A549 (cell line): ENCODE data around the gene DGAT2. TPM values are rescaled to one million over a fixed set of nuclear protein-coding genes. Genes with fewer than 3 reads are reported as not detected.

Experiments used
- ATAC-seq, 2 experiments: fragments of 200-7000 bp in 1 of 2; fragments of >200 bp in 1 of 2; cut with Nextera tagmentation in 1 of 2; cut with Tn5 transposase in 1 of 2; 3 replicates each; pipeline versions ENCODE4 v1.8.0 to v1.9.1; 2018 to 2020; ENCODE audit warnings: mild to moderate bottlenecking in 1 of 2, moderate library complexity in 1 of 2
- CTCF ChIA-PET: fragments of 300-600 bp; sonication (Branson Sonifier 250); formaldehyde crosslinking; extraction: SDS; loops from one replicate; lab custom pipeline; 2021; ENCODE audit warnings: antibody characterized with exemption, inconsistent platforms; lab: Yijun Ruan, JAX
- POLR2A ChIA-PET: fragments of 350-600 bp; formaldehyde crosslinking; extraction: SDS; loops from one replicate; lab custom pipeline; 2021; ENCODE audit warnings: antibody characterized with exemption, inconsistent platforms; lab: Yijun Ruan, JAX
- DNase-seq, 2 experiments: peaks; one replicate each; pipeline versions ENCODE4 v3.0.0 to v3.0.0-alpha.2; 2011 to 2016; ENCODE audit warnings: low read depth in 1 of 2, low spot score in 1 of 2
- FAIRE-seq: peaks from 2 replicates; lab custom pipeline; 2011; peaks lifted over from hg19 to GRCh38; lab: Jason Lieb, UNC
- H3K27ac ChIP-seq, 2 experiments: fragments of >200 bp; sonication (Bioruptor Twin); formaldehyde crosslinking; 3 replicates each; pipeline ENCODE4 v1.5.1; 2016 to 2017
- H3K4me1 ChIP-seq: fragments of >200 bp; sonication (Bioruptor Twin); formaldehyde crosslinking; 3 replicates; pipeline ENCODE4 v1.6.1; 2016
- H3K4me2 ChIP-seq: fragments of >200 bp; sonication (Bioruptor Twin); formaldehyde crosslinking; 3 replicates; pipeline ENCODE4 v1.6.1; 2016
- H3K4me3 ChIP-seq: fragments of >200 bp; sonication (Bioruptor Twin); formaldehyde crosslinking; 3 replicates; pipeline ENCODE4 v1.5.1; 2016
- H3K9me3 ChIP-seq: fragments of >200 bp; sonication (Bioruptor Twin); formaldehyde crosslinking; 3 replicates; pipeline ENCODE4 v1.6.1; 2016
- CBX2 ChIP-seq: fragments of 200-600 bp; sonication (generic); IDR thresholded peaks from 2 replicates; pipeline ENCODE4 v1.6.1; 2016; ENCODE audit warnings: low read depth, mild to moderate bottlenecking, borderline replicate concordance
- CBX8 ChIP-seq: fragments of 200-600 bp; sonication (generic); IDR thresholded peaks from 2 replicates; pipeline ENCODE4 v1.6.1; 2016
- CEBPB ChIP-seq, 2 experiments: fragments of >200 bp in 1 of 2; sonication (Bioruptor Twin) in 1 of 2; formaldehyde crosslinking in 1 of 2; IDR thresholded peaks; 2 replicates each; pipeline ENCODE4 v1.6.1; 2012 to 2016
- CHD4 ChIP-seq: fragments of 200-600 bp; sonication (generic); IDR thresholded peaks from 2 replicates; pipeline ENCODE4 v1.6.1; 2016; ENCODE audit warnings: antibody characterized with exemption, mild to moderate bottlenecking, borderline replicate concordance
- EP300 ChIP-seq, 2 experiments: fragments of >200 bp; sonication (Bioruptor Twin); formaldehyde crosslinking; IDR thresholded peaks; 2 replicates in 1 of 2; 3 replicates in 1 of 2; pipeline ENCODE4 v1.6.1; 2016 to 2017
- FOSB ChIP-seq: fragments of 250-450 bp; sonication (Bioruptor Pico); IDR thresholded peaks from 2 replicates; pipeline ENCODE4 v1.5.0; 2020; ENCODE audit warnings: mild to moderate bottlenecking, moderate library complexity
- FOSL2 ChIP-seq, 2 experiments: fragments of 450-650 bp in 1 of 2; fragments of >200 bp in 1 of 2; sonication (Bioruptor Twin) in 1 of 2; formaldehyde crosslinking; IDR thresholded peaks; 2 replicates each; pipeline versions ENCODE4 v1.5.0 to v1.6.1; 2016 to 2020; ENCODE audit warnings: mild to moderate bottlenecking in 1 of 2, moderate library complexity in 1 of 2
- GATA3 ChIP-seq: IDR thresholded peaks from 2 replicates; pipeline ENCODE4 v1.6.1; 2012; ENCODE audit warnings: borderline replicate concordance
- HEYL ChIP-seq: fragments of 250-450 bp; sonication (Bioruptor Pico); IDR thresholded peaks from 2 replicates; pipeline ENCODE4 v1.8.0; 2021; ENCODE audit warnings: mild to moderate bottlenecking, moderate library complexity
- HOXA7 ChIP-seq: fragments of 250-450 bp; sonication (Bioruptor Pico); IDR thresholded peaks from 2 replicates; pipeline ENCODE4 v1.5.0; 2020; ENCODE audit warnings: mild to moderate bottlenecking, moderate library complexity
- HOXB13 ChIP-seq: fragments of 250-450 bp; sonication (Bioruptor Pico); IDR thresholded peaks from 2 replicates; pipeline ENCODE4 v1.5.0; 2020; ENCODE audit warnings: low read depth, mild to moderate bottlenecking, moderate library complexity
- JUN ChIP-seq, 2 experiments: fragments of >200 bp; sonication (Bioruptor Twin); formaldehyde crosslinking; IDR thresholded peaks; 2 replicates in 1 of 2; 3 replicates in 1 of 2; pipeline ENCODE4 v1.6.1; 2016 to 2017
- KDM1A ChIP-seq: fragments of 200-600 bp; sonication (generic); IDR thresholded peaks from 2 replicates; pipeline ENCODE4 v1.6.1; 2016; ENCODE audit warnings: low read depth, mild to moderate bottlenecking
- MAFK ChIP-seq: fragments of 450-650 bp; IDR thresholded peaks from 2 replicates; pipeline ENCODE4 v1.6.1; 2014; ENCODE audit not compliant: partially characterized antibody
- MYC ChIP-seq: IDR thresholded peaks from 2 replicates; pipeline ENCODE4 v1.6.1; 2012; ENCODE audit warnings: mild to moderate bottlenecking, inconsistent platforms, low read length, improper control_type of control experiment, borderline replicate concordance
- NPAS2 ChIP-seq: fragments of 250-450 bp; sonication (Bioruptor Pico); IDR thresholded peaks from 2 replicates; pipeline ENCODE4 v1.8.0; 2022; ENCODE audit warnings: mild to moderate bottlenecking, moderate library complexity, borderline replicate concordance
- PHF8 ChIP-seq: fragments of 200-600 bp; sonication (generic); IDR thresholded peaks from 2 replicates; pipeline ENCODE4 v1.6.1; 2016; ENCODE audit warnings: low read depth, mild to moderate bottlenecking, antibody characterized with exemption, moderate library complexity, borderline replicate concordance
- RAD21 ChIP-seq, 2 experiments: fragments of >200 bp in 1 of 2; sonication (Bioruptor Twin) in 1 of 2; formaldehyde crosslinking in 1 of 2; IDR thresholded peaks in 1 of 2; conservative IDR thresholded peaks in 1 of 2; 2 replicates in 1 of 2; 3 replicates in 1 of 2; pipeline ENCODE4 v1.6.1; 2012 to 2018; ENCODE audit warnings: inconsistent platforms in 1 of 2
- RFX5 ChIP-seq: fragments of 450-650 bp; IDR thresholded peaks from 2 replicates; pipeline ENCODE4 v1.7.1; 2014; ENCODE audit warnings: antibody characterized with exemption, mild to moderate bottlenecking, moderate library complexity
- RNF2 ChIP-seq: fragments of 200-600 bp; sonication (generic); IDR thresholded peaks from 2 replicates; pipeline ENCODE4 v1.6.1; 2016; ENCODE audit warnings: low read depth, mild to moderate bottlenecking, antibody characterized with exemption, moderate library complexity, borderline replicate concordance
- TP53 ChIP-seq: fragments of 250-450 bp; sonication (Bioruptor Pico); IDR thresholded peaks from 2 replicates; pipeline ENCODE4 v1.5.0; 2021; ENCODE audit warnings: mild to moderate bottlenecking, moderate library complexity
- ZNF302 ChIP-seq: fragments of 250-450 bp; sonication (Bioruptor Pico); IDR thresholded peaks from 2 replicates; pipeline ENCODE4 v1.9.0; 2021; ENCODE audit warnings: inconsistent platforms, mild to moderate bottlenecking, moderate library complexity
- ZSCAN20 ChIP-seq: fragments of 250-450 bp; sonication (Bioruptor Pico); IDR thresholded peaks from 2 replicates; pipeline ENCODE4 v1.8.0; 2022; ENCODE audit warnings: mild to moderate bottlenecking, moderate library complexity
- WGBS: methylation state at CpG from one replicate; pipeline ENCODE4 v1.1.6; 2017; ENCODE audit errors: missing lambda C conversion rate; 5-methylcytosine and 5-hydroxymethylcytosine counted together
- polyA plus RNA-seq, 4 experiments: library from polyadenylated mRNA; depleted of rRNA in 3 of 4; stranded (reverse); fragments of >200 nt; fragmentation: RNase III in 1 of 4; extraction: RNeasy Plus Mini Kit Qiagen cat#74134 plus additional on column Dnase treatment in 1 of 4; gene quantifications; 2 replicates in 3 of 4; 3 replicates in 1 of 4; pipeline ENCODE4 v1.2.3, GENCODE V29; 2011 to 2017
- TF ChIP-seq, protein P1 (sequence below): IDR thresholded peaks from 2 replicates; pipeline ENCODE4 v1.6.1; 2012; ENCODE audit warnings: low read depth, borderline replicate concordance
- TF ChIP-seq, protein P2 (sequence below): fragments of >200 bp; sonication (Bioruptor Twin); formaldehyde crosslinking; IDR thresholded peaks from 3 replicates; pipeline ENCODE4 v1.6.1; 2016
- TF ChIP-seq, protein P3 (sequence below): fragments of 450-650 bp; IDR thresholded peaks from 2 replicates; pipeline ENCODE4 v1.6.1; 2014; ENCODE audit warnings: antibody characterized with exemption
- TF ChIP-seq, protein P4 (sequence below): fragments of >200 bp; sonication (Bioruptor Twin); formaldehyde crosslinking; IDR thresholded peaks from 3 replicates; pipeline ENCODE4 v1.5.1; 2016
- TF ChIP-seq, protein P5 (sequence below): IDR thresholded peaks from 2 replicates; pipeline ENCODE4 v1.6.1; 2012
- TF ChIP-seq, protein P6 (sequence below): IDR thresholded peaks from 2 replicates; pipeline ENCODE4 v1.6.1; 2012

The DGAT2 gene
- polyA plus RNA-seq, 2 of the 4 experiments (the other 2 are of a cell fraction), result 1.6 to 1.9 TPM

DNA sequence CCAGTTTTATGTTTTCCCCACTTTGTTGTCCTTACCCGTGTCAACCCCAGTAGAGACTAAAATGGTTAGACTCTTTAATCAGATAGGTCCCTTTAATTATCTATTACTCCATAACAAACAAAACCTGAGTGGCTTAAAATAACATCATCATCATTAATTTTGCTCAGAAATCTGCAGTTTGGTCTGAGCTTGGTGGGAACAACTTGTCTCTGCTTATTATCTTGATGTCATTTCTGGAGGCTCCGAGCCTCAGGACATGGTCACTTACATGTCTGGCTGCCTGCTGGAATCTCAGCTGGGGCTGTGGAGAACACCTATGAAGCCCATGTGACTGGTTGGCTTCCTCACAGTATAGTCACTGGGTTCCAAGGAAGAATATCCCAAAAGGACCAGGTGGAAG lies 73.2 kb downstream of the DGAT2 start:
- no peak overlapping the region for H3K4me3 ChIP-seq
- ATAC-seq, result no peak
- H3K27ac ChIP-seq, result no peak overlapping the region
- H3K4me2 ChIP-seq, result no peak overlapping the region
- POLR2A ChIA-PET, result no interaction called here
- CTCF ChIA-PET, result interaction anchor here (1.3 to 1.7 kb wide), 2 partner anchors 26 to 310 kb away, joined by 6 read pairs; no protein-coding TSS in a partner anchor
- no peak for FAIRE-seq
- WGBS, result 95% methylated on average over 2 of the region's 2 CpGs
- H3K9me3 ChIP-seq, result no peaks in the 10 kb centered on the region
- TF ChIP-seq FOSB (CRISPR knock-in tag) (no peak), HOXB13 (CRISPR knock-in tag) (no peak), ZSCAN20 (CRISPR knock-in tag) (no peak), RFX5 (no peak), CBX8 (no peak), JUN (IDR thresholded peaks at IDR 0.05) (no peak), NPAS2 (CRISPR knock-in tag) (no peak), ZNF302 (no peak), KDM1A (no peak), RNF2 (no peak), CBX2 (no peak), GATA3 (no peak), FOSL2 (IDR thresholded peaks at IDR 0.05) (no peak), FOSL2 (CRISPR knock-in tag; IDR thresholded peaks at IDR 0.05) (no peak), EP300 (IDR thresholded peaks at IDR 0.05) (no peak), HEYL (no peak), MYC (no peak)
- TF ChIP-seq, protein P1, sequence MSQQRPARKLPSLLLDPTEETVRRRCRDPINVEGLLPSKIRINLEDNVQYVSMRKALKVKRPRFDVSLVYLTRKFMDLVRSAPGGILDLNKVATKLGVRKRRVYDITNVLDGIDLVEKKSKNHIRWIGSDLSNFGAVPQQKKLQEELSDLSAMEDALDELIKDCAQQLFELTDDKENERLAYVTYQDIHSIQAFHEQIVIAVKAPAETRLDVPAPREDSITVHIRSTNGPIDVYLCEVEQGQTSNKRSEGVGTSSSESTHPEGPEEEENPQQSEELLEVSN, result no peak
- TF ChIP-seq, protein P2, sequence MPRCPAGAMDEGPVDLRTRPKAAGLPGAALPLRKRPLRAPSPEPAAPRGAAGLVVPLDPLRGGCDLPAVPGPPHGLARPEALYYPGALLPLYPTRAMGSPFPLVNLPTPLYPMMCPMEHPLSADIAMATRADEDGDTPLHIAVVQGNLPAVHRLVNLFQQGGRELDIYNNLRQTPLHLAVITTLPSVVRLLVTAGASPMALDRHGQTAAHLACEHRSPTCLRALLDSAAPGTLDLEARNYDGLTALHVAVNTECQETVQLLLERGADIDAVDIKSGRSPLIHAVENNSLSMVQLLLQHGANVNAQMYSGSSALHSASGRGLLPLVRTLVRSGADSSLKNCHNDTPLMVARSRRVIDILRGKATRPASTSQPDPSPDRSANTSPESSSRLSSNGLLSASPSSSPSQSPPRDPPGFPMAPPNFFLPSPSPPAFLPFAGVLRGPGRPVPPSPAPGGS, result no peak
- TF ChIP-seq, protein P3, sequence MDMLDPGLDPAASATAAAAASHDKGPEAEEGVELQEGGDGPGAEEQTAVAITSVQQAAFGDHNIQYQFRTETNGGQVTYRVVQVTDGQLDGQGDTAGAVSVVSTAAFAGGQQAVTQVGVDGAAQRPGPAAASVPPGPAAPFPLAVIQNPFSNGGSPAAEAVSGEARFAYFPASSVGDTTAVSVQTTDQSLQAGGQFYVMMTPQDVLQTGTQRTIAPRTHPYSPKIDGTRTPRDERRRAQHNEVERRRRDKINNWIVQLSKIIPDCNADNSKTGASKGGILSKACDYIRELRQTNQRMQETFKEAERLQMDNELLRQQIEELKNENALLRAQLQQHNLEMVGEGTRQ, result no peak
- peaks cover 12% of the 10 kb centered on the region for H3K4me1 ChIP-seq
- DNase-seq, result no peak

DNA sequence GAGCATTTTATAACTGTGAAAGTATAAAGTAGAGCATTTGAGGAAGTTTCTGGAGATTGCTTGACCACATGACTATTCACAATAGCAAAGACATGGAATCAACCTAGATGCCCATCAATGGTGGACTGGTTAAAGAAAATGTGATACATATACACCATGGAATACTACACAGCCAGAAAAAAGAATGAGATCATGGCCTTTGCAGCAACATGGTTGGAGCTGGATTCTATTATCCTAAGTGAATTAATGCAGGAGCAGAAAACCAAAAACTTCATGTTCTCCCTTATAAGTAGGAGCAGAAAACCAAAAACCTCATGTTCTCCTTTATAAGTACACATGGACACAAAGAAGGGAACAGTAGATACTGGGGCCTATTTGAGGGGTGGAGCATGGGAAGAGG lies 76.7 kb downstream of the DGAT2 start:
- no peak for ATAC-seq
- no peak for DNase-seq
- no peak overlapping the region for H3K27ac ChIP-seq
- FAIRE-seq, result no peak
- ChIA-PET CTCF (interaction anchor here (1.2 kb wide), 1 partner anchor 139 kb away, joined by 6 read pairs; no protein-coding TSS in a partner anchor), POLR2A (no interaction called here)
- peaks cover 12% of the 10 kb centered on the region for H3K4me1 ChIP-seq
- no peak overlapping the region for H3K4me3 ChIP-seq
- no peak overlapping the region for H3K4me2 ChIP-seq
- no peaks in the 10 kb centered on the region for H3K9me3 ChIP-seq
- TF ChIP-seq KDM1A (no peak), MAFK (no peak), RAD21 (conservative IDR thresholded peaks at IDR 0.05 in 1 of 2, IDR thresholded peaks at IDR 0.05 in 1 of 2) (no peak), NPAS2 (CRISPR knock-in tag) (no peak), RFX5 (no peak), HOXA7 (CRISPR knock-in tag) (no peak), CEBPB (IDR thresholded peaks at IDR 0.05) (no peak), CHD4 (no peak), PHF8 (no peak), TP53 (no peak)
- TF ChIP-seq, protein P4, sequence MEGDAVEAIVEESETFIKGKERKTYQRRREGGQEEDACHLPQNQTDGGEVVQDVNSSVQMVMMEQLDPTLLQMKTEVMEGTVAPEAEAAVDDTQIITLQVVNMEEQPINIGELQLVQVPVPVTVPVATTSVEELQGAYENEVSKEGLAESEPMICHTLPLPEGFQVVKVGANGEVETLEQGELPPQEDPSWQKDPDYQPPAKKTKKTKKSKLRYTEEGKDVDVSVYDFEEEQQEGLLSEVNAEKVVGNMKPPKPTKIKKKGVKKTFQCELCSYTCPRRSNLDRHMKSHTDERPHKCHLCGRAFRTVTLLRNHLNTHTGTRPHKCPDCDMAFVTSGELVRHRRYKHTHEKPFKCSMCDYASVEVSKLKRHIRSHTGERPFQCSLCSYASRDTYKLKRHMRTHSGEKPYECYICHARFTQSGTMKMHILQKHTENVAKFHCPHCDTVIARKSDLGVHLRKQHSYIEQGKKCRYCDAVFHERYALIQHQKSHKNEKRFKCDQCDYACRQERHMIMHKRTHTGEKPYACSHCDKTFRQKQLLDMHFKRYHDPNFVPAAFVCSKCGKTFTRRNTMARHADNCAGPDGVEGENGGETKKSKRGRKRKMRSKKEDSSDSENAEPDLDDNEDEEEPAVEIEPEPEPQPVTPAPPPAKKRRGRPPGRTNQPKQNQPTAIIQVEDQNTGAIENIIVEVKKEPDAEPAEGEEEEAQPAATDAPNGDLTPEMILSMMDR, result no peak
- TF ChIP-seq, protein P5, sequence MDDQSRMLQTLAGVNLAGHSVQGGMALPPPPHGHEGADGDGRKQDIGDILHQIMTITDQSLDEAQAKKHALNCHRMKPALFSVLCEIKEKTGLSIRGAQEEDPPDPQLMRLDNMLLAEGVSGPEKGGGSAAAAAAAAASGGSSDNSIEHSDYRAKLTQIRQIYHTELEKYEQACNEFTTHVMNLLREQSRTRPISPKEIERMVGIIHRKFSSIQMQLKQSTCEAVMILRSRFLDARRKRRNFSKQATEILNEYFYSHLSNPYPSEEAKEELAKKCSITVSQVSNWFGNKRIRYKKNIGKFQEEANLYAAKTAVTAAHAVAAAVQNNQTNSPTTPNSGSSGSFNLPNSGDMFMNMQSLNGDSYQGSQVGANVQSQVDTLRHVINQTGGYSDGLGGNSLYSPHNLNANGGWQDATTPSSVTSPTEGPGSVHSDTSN, result no peak
- TF ChIP-seq, protein P6, sequence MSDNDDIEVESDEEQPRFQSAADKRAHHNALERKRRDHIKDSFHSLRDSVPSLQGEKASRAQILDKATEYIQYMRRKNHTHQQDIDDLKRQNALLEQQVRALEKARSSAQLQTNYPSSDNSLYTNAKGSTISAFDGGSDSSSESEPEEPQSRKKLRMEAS, result no peak
- TF ChIP-seq, protein P2, result no peak
